ENCODE measurements around the gene MITF.

The MITF gene

DNA sequence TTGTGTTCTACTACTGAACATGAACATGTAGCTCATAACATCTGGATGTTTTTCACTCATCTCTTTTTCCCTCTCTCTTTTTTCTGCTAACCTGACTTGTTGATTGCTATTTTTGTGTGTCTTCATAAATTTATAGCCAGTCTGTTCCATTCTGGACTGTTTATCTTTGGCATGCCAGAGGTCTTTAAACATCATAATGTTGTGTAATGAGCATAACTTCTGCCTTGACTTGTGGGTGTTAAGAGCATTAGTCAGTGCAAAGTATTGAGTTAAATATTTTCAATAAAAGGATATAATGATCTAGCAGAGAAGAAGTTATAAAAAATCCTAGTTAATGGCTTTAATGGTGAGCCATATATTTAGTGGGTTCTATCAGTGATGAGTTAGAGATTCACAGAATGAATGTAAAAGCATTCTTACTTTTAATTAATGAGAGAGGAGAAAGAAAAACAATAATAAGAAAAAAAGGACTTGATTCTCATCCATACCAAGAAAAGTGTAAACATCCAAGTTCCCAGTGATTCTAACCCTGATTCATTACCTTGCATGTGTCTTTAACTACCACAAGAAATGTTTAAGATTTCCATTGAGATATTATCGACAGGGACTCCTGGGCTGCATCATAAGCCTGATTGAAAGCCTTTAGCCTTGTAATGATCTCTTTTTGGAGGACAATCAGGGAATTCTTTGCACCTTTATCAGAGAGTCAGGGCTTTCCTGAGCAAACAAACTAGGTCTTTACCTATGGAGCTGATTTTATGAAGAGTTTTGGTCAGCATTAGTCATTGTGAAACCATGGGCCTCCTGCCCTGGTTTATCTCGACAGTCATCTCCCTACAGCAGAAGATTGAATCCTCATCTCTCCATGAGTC, 22.9 kb downstream of the MITF start:
- no peak for DNase-seq (ENCODE audit: low read depth in 3 of 3)

DNA sequence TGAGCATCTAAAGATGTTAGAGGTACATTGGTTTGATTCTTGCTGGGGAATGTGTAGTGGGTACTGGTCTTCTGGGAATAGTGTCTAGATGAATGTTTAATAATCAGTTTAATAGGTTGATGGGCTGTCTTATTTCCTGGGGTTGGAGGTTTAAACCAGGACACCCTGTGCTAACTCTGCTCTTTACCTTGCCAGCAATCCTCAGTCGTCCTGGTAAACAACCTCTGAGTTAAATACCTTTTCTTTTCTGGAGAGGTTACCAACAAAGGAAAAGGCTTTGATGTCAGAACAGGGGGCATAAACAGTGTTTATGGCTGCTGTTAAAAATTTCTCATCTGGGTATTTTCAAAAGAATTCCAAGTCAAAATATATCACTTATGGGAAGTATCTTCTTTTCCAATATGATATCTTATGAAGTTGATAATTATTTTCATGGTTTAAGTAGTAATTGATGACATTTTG, 23.5 kb downstream of the MITF start:
- DNase-seq (ENCODE audit: low read depth in 3 of 3) = no peak

DNA sequence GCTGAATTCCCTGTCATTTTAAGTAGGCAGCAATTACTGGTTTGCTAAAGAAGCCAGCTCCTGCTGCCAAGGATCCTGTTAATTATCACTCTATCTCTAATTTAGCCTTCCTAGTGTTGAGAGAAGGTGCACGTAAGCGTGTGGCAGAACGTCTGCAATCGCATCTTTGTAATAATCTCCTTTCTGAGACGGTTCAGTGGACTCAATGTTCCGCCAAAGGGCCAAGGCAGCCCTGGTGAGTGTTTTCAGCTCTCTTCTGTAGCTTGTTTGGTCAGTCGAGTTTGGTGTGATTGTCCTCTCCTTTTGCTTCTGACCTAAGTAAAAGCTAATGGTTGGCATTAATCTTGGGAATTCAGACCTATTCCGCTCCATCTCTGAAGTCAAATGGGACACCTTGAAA, 24.2 kb downstream of the MITF start:
- DNase-seq (ENCODE audit: low read depth in 3 of 3) = no peak

DNA sequence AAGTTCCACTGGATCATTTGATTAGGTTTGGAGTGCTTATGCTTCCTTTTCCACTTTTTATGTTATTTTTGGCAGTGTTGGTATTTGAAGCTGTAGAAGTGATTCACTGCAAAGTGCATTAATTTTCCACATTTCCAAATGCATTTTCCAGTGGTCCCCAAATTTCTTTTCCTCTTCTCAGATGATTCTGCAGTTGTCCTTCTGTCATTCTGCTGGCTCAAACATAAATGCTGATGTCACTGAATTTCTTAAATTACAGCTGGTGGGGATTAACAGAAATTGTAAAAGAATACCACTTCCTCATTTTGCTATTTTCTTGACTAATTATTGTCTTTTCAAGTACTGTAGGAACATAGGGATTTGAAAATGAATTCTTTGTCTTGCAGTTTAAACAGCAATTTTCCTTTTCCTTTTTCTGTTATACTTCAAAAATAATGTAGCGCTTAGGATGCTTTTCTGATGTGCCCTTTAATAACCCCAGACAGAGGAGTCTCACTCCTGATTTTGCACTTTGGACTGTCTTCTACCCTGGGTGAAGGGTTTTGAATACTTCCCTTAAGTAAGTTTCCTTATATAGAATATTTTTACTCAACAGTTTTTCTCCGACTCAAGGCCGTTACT, 25.0 kb downstream of the MITF start:
- DNase-seq (ENCODE audit: low read depth in 3 of 3) = no peak

DNA sequence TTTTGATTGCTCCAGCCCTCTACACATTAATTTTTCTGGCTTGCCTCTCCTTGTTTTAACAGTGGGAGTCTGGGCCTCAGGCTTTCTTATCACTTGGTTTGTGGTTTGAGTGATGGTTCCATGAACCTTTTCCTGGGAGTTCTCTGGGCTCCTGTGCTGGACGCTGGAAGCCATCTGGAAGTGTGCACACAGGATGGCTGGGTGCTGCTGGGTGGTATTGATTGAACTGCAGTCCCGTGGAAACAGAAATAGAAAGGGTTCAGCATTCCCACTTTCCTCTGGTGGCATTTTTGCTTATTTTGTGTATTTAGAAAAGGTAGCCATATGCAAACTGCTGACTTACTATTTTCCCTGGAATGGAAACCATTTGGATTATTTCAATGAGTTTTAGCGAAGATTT, 25.6 kb downstream of the MITF start:
- no peak for DNase-seq (ENCODE audit: low read depth in 3 of 3)

DNA sequence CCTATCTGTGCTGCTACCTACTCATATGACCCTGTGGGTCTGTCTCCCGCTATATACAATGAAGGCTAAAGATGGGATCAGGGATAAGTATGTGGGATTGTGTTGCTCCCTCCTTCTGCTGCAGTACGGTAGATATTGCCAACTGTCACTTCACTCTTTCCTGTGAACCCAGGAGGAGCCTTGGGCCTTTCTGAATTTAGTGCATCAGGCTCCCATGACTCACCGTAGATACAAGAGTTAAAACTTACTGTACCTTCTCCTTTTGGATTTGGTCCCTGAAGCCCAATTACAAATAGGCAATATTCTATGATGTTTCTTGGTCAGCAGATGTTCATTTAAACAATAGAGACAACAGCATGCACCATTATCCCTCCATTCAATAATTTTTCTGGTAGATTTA, 27.4 kb downstream of the MITF start:
- no peak for DNase-seq (ENCODE audit: low read depth in 3 of 3)

DNA sequence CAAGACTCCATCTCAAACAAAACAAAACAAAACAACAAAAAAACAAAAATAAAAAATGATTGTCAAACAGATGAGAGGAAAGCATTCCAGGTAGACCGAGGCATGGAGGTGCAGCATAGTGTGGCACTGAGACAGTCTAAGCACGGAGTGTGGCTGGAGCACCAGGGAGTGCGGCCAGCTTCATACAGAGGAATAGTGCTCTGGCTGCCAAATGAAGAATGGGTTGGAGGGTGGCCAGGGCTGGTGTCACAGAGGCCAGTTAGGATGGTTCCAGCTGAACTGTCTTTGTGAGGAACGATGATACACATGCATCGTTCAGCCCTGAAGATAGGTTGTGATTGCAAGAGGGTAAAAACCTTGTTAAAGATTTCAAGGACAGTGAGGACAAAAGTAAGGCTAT, 28.3 kb downstream of the MITF start:
- DNase-seq (ENCODE audit: low read depth in 3 of 3) = no peak

DNA sequence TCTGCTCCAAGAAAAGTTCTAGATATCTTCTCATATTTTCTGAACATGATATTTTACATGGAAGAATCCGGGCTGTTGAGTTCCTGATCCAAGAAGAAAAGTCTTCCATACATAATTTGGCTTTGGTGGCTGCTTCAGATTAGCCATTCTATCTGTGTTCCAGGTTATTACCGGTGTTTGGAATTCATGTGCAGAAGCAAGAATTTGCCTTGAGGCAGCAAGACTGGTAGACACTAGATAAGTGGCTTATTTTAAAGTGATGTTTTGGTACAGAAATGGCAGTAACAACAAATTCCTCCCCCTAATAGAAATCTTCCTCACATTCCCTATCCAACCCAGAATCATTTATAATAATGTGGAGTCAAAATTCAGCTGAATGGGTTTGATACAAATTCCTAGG, 29.2 kb downstream of the MITF start:
- DNase-seq (ENCODE audit: low read depth in 3 of 3) = no peak

DNA sequence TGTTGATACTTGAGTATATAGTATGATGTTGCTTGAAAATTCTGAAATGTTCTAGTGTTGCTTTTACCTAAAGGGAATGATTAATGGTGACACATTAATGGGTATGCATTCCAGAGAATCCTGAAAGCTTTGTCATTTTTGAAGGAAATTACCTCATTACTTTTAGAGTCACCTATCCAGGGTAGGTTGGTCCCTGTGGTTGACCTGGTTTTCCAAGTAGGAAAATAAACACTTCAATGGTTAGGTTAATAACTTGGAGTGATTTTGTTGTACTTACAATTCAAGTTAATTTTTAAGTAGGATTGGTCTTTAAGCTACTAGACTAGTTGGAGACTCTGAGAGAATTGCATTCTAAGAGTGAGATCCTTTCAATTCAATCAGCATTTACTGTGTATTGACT, 31.0 kb downstream of the MITF start:
- DNase-seq (ENCODE audit: low read depth in 3 of 3) = no peak

DNA sequence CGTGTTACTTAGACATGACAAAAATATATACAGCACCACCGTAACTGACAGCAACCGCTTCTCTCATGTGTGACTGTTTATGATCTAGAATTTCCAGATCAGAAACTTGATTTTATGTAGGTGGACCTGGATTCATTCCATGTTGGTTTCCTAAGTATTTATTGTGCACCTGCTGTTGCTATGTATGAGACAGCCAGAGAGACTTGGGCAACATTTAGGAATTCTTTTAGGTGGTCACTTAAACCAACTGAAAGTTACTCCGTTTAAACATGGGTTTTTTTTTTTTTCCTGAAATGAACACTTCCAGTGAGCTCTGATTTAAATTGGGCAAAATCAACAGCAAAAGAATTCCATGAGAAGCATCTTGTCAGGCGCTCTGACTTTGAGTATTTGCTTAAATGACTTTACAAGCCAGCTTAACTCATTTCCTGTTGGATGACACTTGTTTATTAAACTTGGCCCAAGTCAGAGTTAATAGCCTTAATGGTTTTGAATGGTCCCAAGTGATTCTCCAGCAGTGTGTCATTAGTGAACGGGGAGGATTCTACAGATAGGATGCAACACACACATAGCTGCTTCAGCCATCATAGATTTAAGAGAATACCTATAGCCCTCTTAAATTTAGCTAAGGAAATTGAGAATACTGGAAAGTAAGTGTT, 31.8 kb downstream of the MITF start:
- DNase-seq (ENCODE audit: low read depth in 3 of 3) = no peak

DNA sequence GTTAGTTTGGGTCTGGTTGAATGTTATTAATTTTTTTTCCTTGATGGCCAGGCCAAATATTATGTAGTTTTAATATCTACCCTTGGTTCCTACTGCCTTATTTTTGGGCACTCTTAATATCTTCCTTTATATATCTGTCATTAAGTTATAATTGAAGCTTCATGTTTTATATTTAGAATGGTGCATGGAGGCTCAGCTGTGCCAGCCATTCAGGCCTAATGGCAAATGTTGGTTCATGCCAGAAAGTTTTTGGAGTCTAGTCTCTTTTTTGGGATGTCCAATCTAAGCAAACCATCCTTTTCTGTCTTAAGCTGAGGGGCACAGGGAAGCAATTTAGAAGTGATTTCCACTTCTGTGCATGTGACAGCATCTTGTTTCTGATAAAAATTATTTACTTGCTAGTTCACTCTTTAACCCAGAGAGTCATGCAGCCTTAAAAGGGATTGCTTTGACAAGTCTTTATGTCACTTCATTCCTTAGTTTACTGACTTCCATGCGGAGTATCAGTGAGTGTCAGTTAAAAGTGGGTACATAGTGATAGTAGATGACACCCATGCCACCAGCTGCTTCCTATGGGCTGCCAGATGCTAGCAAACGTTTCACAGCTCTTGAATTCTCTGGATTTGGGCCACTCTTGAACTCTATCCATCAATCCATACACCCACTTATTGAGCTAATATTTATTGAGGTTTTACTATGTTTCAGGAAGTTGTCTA, 33.0 kb downstream of the MITF start:
- DNase-seq (ENCODE audit: low read depth in 3 of 3) = no peak

DNA sequence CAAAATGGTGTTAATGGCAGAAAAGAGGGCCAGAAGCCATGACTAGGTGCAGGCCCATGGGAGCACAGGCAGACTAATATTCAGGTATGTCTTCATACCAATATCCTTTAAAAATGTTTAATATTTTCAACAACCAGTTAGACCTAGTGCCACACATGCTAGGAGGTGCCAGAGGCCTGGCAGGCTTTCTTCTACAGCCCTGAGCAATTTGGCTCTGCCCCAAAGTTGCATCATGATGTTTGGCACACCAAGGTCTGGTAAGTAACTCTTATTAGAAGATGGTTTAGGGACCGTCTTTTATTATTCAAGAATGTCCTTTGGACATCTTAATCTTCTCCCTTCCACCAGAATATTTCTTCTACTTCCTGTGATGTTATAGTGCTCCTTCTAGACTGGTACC, 34.8 kb downstream of the MITF start:
- no peak for DNase-seq (ENCODE audit: low read depth in 3 of 3)

DNA sequence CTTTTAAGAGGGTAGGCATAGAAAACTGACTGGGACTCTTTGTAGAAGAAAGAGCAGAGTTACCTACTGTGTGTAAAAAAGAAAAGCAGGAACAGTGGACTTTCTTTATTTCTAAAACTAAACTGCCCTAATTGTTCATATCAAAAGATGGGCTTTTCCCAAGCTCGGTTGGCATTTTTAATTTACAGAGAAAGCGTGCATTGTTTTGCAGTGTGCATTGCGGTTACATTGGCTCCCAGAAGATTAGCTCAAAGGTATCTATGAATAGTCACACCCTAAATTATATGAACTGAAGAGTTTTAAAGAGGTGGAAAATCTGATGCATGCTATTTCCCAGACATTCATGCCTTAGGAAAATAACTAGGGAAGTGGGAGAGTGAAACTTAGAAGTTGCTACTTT, 36.5 kb downstream of the MITF start:
- no peak for DNase-seq (ENCODE audit: low read depth in 3 of 3)

DNA sequence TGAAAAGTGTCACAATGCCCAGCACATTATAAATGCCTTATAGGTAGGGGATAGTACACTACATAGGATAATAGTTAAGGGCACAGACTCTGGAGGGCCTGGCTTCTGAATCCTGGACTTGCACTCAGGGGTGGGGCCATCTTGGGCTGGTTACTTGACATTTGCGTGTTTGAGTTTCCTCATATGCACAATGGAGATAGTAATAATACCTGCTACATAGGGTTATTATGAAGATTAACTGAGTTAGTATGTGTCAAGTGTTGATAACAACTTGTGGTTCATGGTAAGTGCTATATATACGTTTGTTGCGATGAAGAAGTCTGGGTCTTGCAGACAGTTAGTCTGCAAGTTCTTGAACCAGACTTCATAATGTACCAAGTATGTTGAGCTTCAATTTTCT, 37.0 kb downstream of the MITF start:
- no peak for DNase-seq (ENCODE audit: low read depth in 3 of 3)

DNA sequence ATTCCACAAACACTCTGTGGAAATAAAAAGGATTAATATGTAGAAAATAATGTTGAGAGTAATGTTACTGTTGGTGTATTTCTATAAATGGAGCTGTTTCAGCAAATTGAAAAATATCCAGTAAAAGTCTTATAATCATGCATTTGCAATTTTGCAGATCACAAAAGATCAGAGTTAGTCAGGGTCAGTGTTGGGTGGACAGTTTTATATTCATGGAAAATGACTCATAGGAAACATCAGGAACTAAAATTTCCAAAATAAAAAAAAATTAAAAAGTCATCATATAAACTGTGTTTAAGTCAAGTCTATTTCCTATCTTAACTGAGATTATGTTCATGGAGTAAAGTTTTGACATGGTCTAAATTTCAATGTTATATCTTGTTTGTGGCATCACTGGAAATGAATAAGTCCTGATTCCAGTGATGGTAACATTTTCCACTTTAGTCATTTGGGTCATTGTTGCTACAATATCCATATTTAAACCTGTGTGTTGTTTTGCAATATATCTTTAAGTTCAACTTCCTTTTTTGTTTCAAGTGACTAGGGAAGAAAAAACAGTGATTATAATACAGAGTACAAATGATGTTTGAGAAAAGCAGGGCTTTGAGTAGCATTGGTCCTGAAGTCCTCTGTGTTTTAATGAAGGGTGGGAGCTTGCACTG, 37.8 kb downstream of the MITF start:
- DNase-seq (ENCODE audit: low read depth in 3 of 3) = no peak

DNA sequence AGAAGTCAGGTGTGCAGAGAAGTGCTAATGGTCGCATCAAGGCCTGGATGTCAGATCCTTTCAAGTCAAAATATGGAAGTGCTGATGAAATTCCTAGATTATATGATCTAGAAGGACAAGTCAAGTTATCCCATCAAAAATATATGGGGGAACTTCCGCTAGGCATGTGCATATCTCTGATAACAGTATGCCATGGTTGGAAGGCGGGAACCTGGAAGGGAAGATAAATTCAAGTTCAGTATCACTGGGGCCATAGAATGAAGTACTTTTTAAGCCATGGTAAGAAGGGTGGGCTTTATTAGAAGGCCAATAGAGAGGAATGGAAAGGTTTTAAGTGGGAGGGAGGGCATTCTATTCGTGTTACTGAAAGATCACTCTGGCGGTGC, 38.3 kb downstream of the MITF start:
- no peak for DNase-seq (ENCODE audit: low read depth in 3 of 3)

DNA sequence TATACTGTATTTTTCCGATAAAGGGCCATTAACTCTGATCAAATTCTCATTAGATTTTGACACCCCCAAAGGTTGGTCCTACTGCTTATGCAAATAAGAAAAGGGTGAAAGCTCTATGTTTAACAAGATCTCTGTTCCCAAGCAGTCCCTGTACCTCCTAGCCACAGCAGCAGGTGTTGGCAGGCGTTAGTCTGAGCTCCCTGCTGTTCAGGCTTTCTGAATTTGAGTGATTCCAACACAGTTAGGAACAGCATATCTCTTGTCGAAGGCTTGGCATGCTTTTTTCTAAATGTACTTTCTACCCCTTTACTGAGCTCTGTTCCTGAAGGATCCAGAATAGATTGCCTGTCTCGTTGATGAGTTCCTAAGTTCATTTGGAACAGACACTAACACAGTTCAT, 42.3 kb downstream of the MITF start:
- no peak for DNase-seq (ENCODE audit: low read depth in 3 of 3)

DNA sequence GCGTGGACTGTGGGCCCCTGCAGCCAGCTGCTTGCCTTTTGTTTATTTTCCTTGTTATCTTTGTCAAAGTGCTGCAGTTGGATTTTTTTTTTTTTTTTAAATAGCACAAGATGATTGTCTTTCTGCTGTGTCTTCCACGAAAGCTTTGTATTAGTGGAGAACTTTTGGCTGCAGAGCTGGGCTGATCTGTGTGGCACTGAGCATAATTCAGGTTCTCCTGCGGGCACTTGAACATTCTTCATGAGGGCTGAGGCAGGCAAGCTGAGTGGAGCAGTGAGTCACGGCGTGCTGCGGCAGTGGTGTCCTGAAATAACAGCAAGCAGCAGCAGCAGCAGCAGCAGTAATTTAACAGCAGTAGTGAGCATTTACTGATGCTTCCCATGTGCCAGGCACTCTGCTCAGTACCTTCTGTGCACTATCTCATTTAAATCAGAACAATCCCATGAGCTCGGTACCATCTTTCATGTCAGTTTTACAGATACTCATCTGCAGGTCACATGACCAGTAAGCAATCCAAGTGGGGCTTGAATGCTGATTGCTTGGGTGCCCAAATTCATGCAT, 45.8 kb downstream of the MITF start:
- DNase-seq (ENCODE audit: low read depth in 3 of 3) = no peak

DNA sequence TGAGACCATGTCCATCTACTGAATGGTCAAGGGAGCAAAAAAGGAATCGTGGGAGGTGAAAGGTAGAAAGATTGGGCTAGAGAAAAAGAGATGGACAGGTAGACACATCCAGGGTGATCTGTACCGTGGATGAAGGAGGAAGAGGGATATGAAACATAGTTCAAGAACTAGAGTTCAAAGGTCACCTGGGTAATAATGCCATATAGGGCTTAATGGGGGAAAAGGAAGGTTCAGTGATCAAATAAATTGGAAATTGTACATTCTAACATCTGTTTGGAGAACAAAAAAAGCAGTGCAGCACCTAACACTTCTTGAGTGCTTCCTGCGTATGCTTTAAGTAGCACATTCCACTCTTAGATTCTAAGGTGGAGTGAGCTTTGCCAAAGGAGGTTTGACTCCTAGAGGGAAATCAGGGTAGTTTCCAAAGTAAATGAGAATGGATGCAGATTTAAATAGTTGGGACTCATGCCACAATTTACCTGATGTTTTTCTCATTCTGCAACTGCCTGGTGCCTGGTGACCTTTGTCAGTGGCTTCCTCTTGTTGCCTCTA, 46.6 kb downstream of the MITF start:
- no peak for DNase-seq (ENCODE audit: low read depth in 3 of 3)

DNA sequence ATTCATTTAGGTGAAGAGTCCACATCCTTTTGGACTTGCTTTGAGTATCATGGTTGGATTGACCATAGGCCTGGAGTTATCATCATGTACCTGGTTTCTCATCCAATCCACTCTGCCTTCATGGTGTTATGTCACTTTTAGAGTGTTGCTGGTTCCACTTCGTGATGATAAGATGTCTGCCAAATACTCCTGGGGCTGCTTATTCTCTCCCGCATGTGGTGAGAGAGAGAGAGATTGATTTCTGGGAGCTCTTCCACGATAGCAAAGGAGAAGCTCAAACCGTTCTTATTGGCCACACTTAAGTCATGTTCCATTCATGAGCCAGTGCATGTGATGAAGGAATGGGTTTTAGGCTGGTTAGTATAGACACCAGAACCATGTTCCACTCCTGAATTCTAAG, 47.6 kb downstream of the MITF start:
- no peak for DNase-seq (ENCODE audit: low read depth in 3 of 3)

All from stimulated activated CD4-positive, alpha-beta T cell treated with anti-CD3 and anti-CD28 coated beads, TNF-alpha, amount 100 ng/mL, for 24 hours (primary cell).